OCI-LY7 (cell line): Measurements from ENCODE around the gene PALLD. TPM values are rescaled to one million over a fixed set of nuclear protein-coding genes. Genes with fewer than 3 reads are reported as not detected.

ENCODE experiments used
- BruUV-seq: library from RNA; stranded (reverse); fragments of 400-500 nt; replicated peaks from 2 replicates; lab custom pipeline; 2021; lab: Mats Ljungman, UMichigan
- CTCF ChIA-PET: fragments of 300-600 bp; sonication (Branson Sonifier 250); formaldehyde crosslinking; loops from one replicate; lab custom pipeline; 2022; ENCODE audit warnings: antibody characterized with exemption; ENCODE audit not compliant: unreplicated experiment; lab: Charles Lee
- POLR2A ChIA-PET: fragments of 300-600 bp; sonication (Branson Sonifier 250); formaldehyde crosslinking; loops from one replicate; lab custom pipeline; 2022; ENCODE audit warnings: antibody characterized with exemption; lab: Charles Lee
- DNase-seq: peaks from one replicate; pipeline ENCODE4 v3.0.0-alpha.2; 2015; ENCODE audit warnings: low spot score
- H2AFZ ChIP-seq: fragments of 200-600 bp; sonication (generic), shearing (Covaris generic); 2 replicates; pipeline ENCODE4 v1.6.1; 2014; ENCODE audit warnings: mild to moderate bottlenecking, antibody characterized with exemption, low read length, moderate library complexity
- H3K27ac ChIP-seq: fragments of 200-600 bp; sonication (generic); 2 replicates; pipeline ENCODE4 v1.5.1; 2014; ENCODE audit warnings: mixed run types, low read depth, mild to moderate bottlenecking, moderate library complexity, low read length, inconsistent platforms; ENCODE audit not compliant: poor library complexity, severe bottlenecking
- H3K36me3 ChIP-seq: fragments of 200-600 bp; sonication (generic); 2 replicates; pipeline ENCODE4 v1.6.1; 2014; ENCODE audit warnings: mild to moderate bottlenecking, antibody characterized with exemption, low read length, moderate library complexity, mixed read lengths; ENCODE audit not compliant: insufficient read depth
- H3K4me1 ChIP-seq: fragments of 200-600 bp; sonication (generic); 2 replicates; pipeline ENCODE4 v1.5.1; 2014; ENCODE audit warnings: mild to moderate bottlenecking, low read length; ENCODE audit not compliant: insufficient read depth, poor library complexity, severe bottlenecking
- H3K4me2 ChIP-seq: fragments of 200-600 bp; sonication (generic); 2 replicates; pipeline ENCODE4 v1.6.1; 2014; ENCODE audit warnings: mild to moderate bottlenecking, low read length
- H3K4me3 ChIP-seq: fragments of 200-600 bp; sonication (generic); 2 replicates; pipeline ENCODE4 v1.5.1; 2014; ENCODE audit warnings: mild to moderate bottlenecking, low read depth, low read length; ENCODE audit not compliant: poor library complexity, severe bottlenecking
- H3K79me2 ChIP-seq: fragments of 200-600 bp; sonication (generic); 2 replicates; pipeline ENCODE4 v1.6.1; 2016; ENCODE audit warnings: low read depth, mild to moderate bottlenecking, low read length, moderate library complexity, mixed read lengths; ENCODE audit not compliant: insufficient read depth
- H3K9me2 ChIP-seq: fragments of 200-600 bp; sonication (generic); 2 replicates; pipeline ENCODE4 v1.6.1; 2016; ENCODE audit warnings: mild to moderate bottlenecking, low read length, mixed read lengths; ENCODE audit not compliant: insufficient read depth
- H3K9me3 ChIP-seq: fragments of 200-600 bp; sonication (generic); 2 replicates; pipeline ENCODE4 v1.6.1; 2014; ENCODE audit warnings: mild to moderate bottlenecking, mixed run types, low read length, mixed read lengths
- H4K20me1 ChIP-seq: fragments of 200-600 bp; sonication (generic); 2 replicates; pipeline ENCODE4 v1.6.1; 2014; ENCODE audit warnings: mild to moderate bottlenecking, antibody characterized with exemption, low read length, moderate library complexity, mixed read lengths; ENCODE audit not compliant: insufficient read depth
- EZH2phosphoT487 ChIP-seq: fragments of 200-600 bp; sonication (generic); IDR thresholded peaks from 2 replicates; pipeline ENCODE4 v1.6.1; 2018; ENCODE audit warnings: low read depth, borderline replicate concordance, mild to moderate bottlenecking, mixed run types, antibody characterized with exemption, low read length, moderate library complexity, mixed read lengths
- intact Hi-C: fragments of 100-400 bp; cut with micrococcal nuclease; formaldehyde crosslinking; loops from one replicate; pipeline ENCODE4 v1.10.0; 2022; ENCODE audit not compliant: unreplicated experiment
- total RNA-seq, 2 experiments: library from RNA; depleted of rRNA in 1 of 2; stranded (reverse); fragments of >200 nt in 1 of 2; shearing (Covaris generic) in 1 of 2; gene quantifications; 2 replicates each; pipeline ENCODE4 v1.2.3, GENCODE V29; 2014 to 2022
- TF ChIP-seq, protein P1 (sequence below): fragments of 200-600 bp; sonication (generic); conservative IDR thresholded peaks from 2 replicates; pipeline ENCODE4 v1.5.1; 2014; ENCODE audit warnings: mild to moderate bottlenecking, antibody characterized with exemption, low read length, moderate library complexity, mixed read lengths

Gene PALLD
- total RNA-seq, 2 experiments from 2014 or later = 0.73 to 2.8 TPM

DNA sequence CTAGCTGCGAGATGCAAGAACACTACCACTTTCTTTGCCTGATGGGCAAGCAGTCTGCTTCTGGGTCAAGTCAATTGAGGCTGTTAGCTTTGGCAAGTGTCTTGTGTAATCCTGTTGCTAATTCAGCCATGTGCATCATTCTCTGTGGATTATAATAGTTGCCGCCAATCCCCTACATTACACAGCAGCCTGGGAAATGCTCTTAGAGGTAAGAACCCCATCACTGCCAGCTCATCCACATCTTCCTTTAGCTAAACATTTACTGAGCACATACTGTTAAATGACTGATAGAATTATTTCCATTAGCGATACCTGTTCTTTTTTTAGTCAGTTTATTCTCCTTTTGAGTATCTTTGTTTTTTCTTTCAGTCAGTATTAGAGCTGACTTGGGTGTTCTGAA is 397.0 kb downstream of the PALLD start:
- TF ChIP-seq, protein P1, sequence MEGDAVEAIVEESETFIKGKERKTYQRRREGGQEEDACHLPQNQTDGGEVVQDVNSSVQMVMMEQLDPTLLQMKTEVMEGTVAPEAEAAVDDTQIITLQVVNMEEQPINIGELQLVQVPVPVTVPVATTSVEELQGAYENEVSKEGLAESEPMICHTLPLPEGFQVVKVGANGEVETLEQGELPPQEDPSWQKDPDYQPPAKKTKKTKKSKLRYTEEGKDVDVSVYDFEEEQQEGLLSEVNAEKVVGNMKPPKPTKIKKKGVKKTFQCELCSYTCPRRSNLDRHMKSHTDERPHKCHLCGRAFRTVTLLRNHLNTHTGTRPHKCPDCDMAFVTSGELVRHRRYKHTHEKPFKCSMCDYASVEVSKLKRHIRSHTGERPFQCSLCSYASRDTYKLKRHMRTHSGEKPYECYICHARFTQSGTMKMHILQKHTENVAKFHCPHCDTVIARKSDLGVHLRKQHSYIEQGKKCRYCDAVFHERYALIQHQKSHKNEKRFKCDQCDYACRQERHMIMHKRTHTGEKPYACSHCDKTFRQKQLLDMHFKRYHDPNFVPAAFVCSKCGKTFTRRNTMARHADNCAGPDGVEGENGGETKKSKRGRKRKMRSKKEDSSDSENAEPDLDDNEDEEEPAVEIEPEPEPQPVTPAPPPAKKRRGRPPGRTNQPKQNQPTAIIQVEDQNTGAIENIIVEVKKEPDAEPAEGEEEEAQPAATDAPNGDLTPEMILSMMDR = no peak
- no peak for TF ChIP-seq EZH2phosphoT487
- CTCF ChIA-PET = no interaction called here
- no TSS peak for BruUV-seq

DNA sequence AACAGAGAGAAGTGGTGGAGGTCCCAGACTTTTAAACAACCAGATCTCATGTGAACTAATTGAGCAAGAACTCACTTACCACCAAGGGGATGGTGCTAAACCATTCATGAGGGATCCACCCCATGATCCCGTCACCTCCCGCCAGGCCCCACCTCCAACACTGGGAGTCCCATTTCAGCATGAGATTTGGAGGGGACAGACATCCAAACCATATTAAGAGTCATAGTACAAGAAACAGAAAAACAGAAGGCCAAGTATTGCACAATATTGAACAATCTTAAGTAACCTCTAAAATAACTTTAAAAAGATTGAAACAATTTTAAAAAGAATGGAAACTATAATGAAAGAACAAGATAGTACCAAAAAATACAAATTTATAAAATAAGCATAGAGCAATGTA is 403.2 kb downstream of the PALLD start:
- BruUV-seq = no TSS peak
- Histone ChIP-seq H2AFZ (no peak overlapping the region), H3K27ac (no peak overlapping the region), H3K9me3 (no peaks in the 10 kb centered on the region), H4K20me1 (no peaks in the 10 kb centered on the region), H3K9me2 (no peaks in the 10 kb centered on the region), H3K4me3 (no peak overlapping the region), H3K4me2 (no peak overlapping the region), H3K4me1 (no peaks in the 10 kb centered on the region), H3K79me2 (no peaks in the 10 kb centered on the region), H3K36me3 (no peaks in the 10 kb centered on the region)
- POLR2A ChIA-PET = no interaction called here
- intact Hi-C loops = no loop called here
- no peak for DNase-seq
- CTCF ChIA-PET = interaction anchor here (0.7 kb wide), 1 partner anchor 11 kb away, joined by 3 read pairs; no protein-coding TSS in a partner anchor
- TF ChIP-seq, protein P1 = no peak
- no peak for TF ChIP-seq EZH2phosphoT487

More for the DNA sequence above, 397.0 kb downstream of the PALLD start:
- intact Hi-C loops = no loop called here
- no peak for DNase-seq
- Histone ChIP-seq H3K9me2 (no peaks in the 10 kb centered on the region), H3K4me2 (no peak overlapping the region), H3K4me3 (no peak overlapping the region), H3K27ac (no peak overlapping the region), H3K36me3 (no peaks in the 10 kb centered on the region), H2AFZ (no peak overlapping the region), H4K20me1 (no peaks in the 10 kb centered on the region), H3K4me1 (no peaks in the 10 kb centered on the region), H3K9me3 (no peaks in the 10 kb centered on the region), H3K79me2 (no peaks in the 10 kb centered on the region)
- POLR2A ChIA-PET = no interaction called here

DNA sequence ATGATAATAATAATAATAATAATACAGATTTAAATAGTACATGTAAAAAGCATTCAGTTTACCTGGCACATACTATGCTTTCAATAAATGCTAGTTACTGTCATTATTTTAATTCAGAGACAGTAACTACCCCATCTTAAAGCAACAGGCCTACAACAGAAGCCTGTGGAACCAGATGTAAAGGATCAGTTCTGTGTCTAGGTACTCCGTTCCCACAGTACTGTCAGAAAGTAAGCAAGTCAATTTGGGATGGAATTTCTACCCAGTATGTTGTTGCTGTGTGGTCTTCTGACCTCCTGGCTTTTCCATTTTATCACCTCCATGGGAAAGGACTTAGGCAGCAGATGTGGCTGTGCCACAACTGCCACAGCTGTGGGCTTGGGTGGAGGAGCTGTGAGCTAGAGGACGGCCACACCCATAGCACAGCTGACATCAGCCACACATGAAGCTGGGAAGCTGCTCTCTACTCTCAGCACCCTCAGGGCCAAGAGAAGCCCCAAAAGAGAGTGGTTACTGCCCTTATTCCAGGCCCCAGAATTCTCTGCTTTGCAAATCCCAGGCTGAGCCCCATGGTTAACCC is 410.4 kb downstream of the PALLD start:
- H3K9me3 ChIP-seq = no peaks in the 10 kb centered on the region
- no peak overlapping the region for H2AFZ ChIP-seq
- no peaks in the 10 kb centered on the region for H3K79me2 ChIP-seq
- H3K4me2 ChIP-seq = no peak overlapping the region
- no peak overlapping the region for H3K4me3 ChIP-seq
- DNase-seq = no peak
- H3K27ac ChIP-seq = no peak overlapping the region
- no peaks in the 10 kb centered on the region for H4K20me1 ChIP-seq
- no peaks in the 10 kb centered on the region for H3K9me2 ChIP-seq
- ChIA-PET POLR2A (no interaction called here), CTCF (no interaction called here)
- TF ChIP-seq, protein P1 = no peak
- TF ChIP-seq EZH2phosphoT487 = no peak
- intact Hi-C loops = no loop called here
- no TSS peak for BruUV-seq
- H3K4me1 ChIP-seq = no peaks in the 10 kb centered on the region
- H3K36me3 ChIP-seq = no peaks in the 10 kb centered on the region
